HFF-Myc (cell line): ENCODE data around the gene DBP.

Experiments
- DNase-seq: peaks from one replicate; pipeline ENCODE4 v3.0.0-alpha.2; 2011; ENCODE audit warnings: low read depth; ENCODE audit errors: extremely low read depth
- H3K4me3 ChIP-seq: replicated peaks from 2 replicates; pipeline ENCODE4 v1.5.1; 2011; ENCODE audit warnings: low read depth, mild to moderate bottlenecking, control low read depth, low read length
- TF ChIP-seq, protein P1 (sequence below): IDR thresholded peaks from 2 replicates; pipeline ENCODE4 v1.5.1; 2012; ENCODE audit warnings: mild to moderate bottlenecking, low read depth, low read length, control low read depth; ENCODE audit errors: missing control alignments

Gene DBP

DNA sequence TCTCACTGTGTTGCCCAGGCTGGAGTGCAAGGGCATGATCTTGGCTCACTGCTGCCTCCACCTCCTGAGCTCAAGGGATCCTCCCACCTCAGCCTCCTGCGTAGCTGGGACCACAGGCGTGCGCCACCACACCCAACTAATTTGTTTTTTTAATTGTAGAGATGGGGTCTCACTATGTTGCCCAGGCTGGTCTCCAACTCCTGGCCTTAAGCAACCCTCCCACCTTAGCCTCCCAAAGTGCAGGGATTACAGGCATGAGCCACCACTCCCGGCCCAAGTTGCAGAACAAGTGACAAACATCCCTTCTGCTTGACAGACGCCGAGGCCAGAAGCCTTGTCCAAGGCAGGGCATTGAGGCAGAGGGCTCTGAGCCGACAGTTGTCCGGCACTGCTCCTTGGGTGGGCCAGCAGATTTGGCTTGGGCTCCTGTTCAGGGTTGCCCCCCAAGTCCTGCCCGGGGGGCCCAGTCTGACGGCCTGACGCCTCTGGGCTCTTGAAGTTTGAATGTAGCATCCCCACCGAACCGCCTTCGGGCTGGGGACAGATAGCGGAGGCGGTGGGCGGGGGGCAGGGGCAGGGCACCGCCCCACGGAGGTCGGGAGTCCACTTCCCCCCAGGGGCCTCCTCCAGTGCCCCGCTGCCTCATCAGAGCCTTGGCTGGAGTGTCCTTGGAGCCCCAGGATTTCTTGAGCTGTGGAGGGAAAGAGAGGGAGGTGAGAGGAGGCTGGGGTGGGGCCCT, 36.3 kb downstream of the DBP start:
- no peak for DNase-seq
- TF ChIP-seq, protein P1, sequence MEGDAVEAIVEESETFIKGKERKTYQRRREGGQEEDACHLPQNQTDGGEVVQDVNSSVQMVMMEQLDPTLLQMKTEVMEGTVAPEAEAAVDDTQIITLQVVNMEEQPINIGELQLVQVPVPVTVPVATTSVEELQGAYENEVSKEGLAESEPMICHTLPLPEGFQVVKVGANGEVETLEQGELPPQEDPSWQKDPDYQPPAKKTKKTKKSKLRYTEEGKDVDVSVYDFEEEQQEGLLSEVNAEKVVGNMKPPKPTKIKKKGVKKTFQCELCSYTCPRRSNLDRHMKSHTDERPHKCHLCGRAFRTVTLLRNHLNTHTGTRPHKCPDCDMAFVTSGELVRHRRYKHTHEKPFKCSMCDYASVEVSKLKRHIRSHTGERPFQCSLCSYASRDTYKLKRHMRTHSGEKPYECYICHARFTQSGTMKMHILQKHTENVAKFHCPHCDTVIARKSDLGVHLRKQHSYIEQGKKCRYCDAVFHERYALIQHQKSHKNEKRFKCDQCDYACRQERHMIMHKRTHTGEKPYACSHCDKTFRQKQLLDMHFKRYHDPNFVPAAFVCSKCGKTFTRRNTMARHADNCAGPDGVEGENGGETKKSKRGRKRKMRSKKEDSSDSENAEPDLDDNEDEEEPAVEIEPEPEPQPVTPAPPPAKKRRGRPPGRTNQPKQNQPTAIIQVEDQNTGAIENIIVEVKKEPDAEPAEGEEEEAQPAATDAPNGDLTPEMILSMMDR = no peak

DNA sequence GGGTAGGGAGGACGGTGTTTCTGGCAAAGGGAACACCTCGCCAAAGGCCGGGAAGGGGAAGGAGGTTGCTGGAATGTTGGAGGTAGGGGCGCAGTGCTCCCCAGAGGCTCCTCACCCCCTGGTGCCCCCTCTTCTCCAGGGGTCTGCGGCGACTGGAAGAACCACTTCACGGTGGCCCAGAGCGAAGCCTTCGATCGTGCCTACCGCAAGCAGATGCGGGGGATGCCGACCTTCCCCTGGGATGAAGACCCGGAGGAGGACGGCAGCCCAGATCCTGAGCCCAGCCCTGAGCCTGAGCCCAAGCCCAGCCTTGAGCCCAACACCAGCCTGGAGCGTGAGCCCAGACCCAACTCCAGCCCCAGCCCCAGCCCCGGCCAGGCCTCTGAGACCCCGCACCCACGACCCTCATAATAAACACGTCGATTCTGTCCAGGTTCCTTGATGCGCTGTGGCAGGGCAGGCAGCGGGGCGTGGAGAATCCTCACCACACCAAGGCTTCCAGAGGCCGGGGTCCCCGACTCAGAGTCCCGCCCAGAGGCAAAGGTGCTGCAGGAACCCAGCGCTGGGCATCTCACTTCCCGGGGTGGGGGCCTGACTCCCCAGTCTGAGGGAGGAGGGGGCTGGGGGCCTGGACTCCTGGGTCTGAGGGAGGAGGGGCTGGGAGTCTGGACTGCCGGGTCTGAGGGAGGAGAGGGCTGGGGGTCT, 38.0 kb downstream of the DBP start:
- no peak overlapping the region for H3K4me3 ChIP-seq
- no peak for DNase-seq
- TF ChIP-seq, protein P1 = no peak

More for the DNA sequence above, 36.3 kb downstream of the DBP start:
- no peak overlapping the region for H3K4me3 ChIP-seq

DNA sequence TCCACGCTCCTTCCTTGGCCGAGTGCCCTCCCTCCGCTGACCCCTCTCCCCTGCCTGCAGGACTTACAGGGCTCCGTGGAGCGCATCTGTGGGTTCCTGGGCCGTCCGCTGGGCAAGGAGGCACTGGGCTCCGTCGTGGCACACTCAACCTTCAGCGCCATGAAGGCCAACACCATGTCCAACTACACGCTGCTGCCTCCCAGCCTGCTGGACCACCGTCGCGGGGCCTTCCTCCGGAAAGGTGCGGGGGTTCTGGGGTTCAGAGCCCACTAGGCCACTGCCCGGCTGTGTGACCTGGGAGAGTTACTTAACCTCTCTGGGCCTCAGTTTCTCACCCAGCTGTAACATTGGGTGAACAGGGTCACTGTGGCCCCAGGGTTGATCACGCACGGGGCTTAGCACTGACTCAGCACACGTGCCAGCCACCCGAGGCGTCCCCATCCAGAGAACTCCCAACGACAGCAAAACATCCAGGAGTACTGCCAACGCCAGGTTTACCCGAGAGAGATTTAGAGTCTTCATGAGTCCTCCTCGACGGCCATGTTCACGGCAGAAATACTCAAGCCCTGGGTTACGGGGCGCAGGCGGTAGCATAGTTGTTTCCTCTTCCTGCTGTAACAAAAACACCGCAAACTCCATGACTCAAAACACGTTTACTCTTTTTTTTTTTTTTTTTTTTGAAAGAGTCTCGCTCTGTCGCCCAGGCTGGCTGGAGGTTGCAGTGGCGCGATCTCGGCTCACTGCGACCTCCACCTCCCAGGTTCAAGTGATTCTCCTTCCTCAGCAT, 40.3 kb downstream of the DBP start:
- H3K4me3 ChIP-seq = no peak overlapping the region
- DNase-seq = no peak
- TF ChIP-seq, protein P1 = no peak

DNA sequence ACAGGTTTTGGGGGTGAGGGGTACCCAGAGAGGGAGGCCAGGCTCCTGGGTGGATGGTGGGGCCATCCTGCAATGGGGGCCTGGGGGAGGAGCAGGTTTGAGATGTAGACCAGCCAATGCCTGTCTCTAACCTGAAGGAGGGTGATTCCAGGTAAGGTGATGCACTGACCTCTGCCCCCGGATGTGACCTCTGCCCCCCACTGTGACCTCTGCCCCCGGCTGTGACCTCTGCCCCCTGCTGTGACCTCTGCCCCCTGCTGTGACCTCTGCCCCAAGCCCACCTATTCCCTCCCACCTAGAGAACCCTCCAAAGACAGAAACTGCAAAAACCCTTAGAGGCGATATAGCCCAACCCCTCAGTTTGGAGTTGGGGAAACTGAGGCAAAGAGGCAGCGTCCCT, 40.9 kb downstream of the DBP start:
- TF ChIP-seq, protein P1 = no peak
- H3K4me3 ChIP-seq = no peak overlapping the region
- no peak for DNase-seq

DNA sequence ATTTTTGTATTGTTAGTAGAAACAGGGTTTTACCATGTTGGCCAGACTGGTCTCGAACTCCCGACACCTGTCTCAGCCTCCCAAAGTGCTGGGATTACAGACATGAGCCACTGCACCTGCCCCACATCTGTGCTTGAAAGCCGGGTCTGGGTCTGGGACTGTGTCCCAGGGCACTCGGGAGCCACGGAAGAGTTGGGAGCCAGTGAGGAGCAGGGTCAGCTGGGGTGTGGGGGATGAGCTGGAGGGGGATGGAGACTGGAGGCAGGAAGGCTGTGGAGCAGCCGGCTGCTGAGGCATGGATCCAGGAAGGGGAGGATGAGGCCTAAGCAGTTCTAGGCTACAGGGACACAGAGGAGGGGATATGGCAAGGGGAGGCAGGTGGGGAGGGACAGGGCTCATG, 41.3 kb downstream of the DBP start:
- no peak overlapping the region for H3K4me3 ChIP-seq
- no peak for DNase-seq

DNA sequence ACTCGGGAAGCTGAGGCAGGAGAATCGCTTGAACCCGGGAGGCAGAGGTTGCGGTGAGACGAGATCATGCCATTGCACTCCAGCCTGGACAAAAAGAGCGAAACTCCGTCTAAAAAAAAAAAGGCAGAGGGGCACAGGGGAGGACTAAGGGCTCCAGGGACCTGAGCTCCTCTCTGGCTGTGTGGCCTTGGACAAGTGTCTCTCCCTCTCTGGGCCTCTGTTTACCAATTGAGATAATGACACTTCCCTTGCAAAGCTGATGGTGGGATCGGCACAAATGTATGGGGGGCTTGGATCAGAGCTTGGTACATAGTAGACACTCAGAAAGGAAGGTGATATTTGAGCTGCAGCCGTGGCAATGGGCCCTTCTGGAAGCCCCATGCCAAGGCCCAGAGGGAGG, 42.0 kb downstream of the DBP start:
- TF ChIP-seq, protein P1 = no peak
- no peak for DNase-seq
- no peak overlapping the region for H3K4me3 ChIP-seq

More for the DNA sequence above, 41.3 kb downstream of the DBP start:
- TF ChIP-seq, protein P1 = no peak
